T-helper 1 cell treated with Interleukin-12 subunit alpha and Interleukin-12 subunit beta and Interleukin-4 antibody, amounts not matched to agents 30 ng/mL and 1 ng/mL, for 36 hours (primary cell): ENCODE measurements around the gene MAP3K6. TPM values are rescaled to one million over a fixed set of nuclear protein-coding genes. Genes with fewer than 3 reads are reported as not detected.
"Not testable (repeated sequence)": the region's sequence is repeated elsewhere in the genome, so short reads cannot be mapped to it uniquely, and the experiment has no call there.

Experiments used
- intact Hi-C: fragments of 100-400 bp; cut with micrococcal nuclease; formaldehyde crosslinking; loops from one replicate; pipeline ENCODE4 v1.15.1; 2024
- total RNA-seq: library from RNA; stranded (reverse); gene quantifications from 2 replicates; pipeline ENCODE4 v1.2.3, GENCODE V29; 2022

The MAP3K6 gene
- total RNA-seq = 14.7 and 15.5 TPM in 2 replicates

- intact Hi-C loops = loop anchor here (5.0 kb wide), 1 partner anchor 361 kb away; the partner anchor contains the start of gene FAM76A
These were observed at the start of gene MAP3K6 for GRCh38 chr1:27366411-27367159. Gene MAP3K6, minus strand, starts transcription at chr1:27366961. Its CDS starts 364 bp downstream, at chr1:27366597.

GRCh38 chr1:27414091-27414490 lies 47.3 kb upstream of the MAP3K6 start:
- intact Hi-C loops = no loop called here

- intact Hi-C loops = no loop called here
These were observed 46.2 kb upstream of the MAP3K6 start for GRCh38 chr1:27413004-27413403.

GRCh38 chr1:27412502-27412901 lies 45.7 kb upstream of the MAP3K6 start:
- intact Hi-C loops = no loop called here

- intact Hi-C loops = no loop called here
These were observed 43.9 kb upstream of the MAP3K6 start for GRCh38 chr1:27410709-27411108.

GRCh38 chr1:27409669-27410068 lies 42.9 kb upstream of the MAP3K6 start:
- intact Hi-C loops = no loop called here

GRCh38 chr1:27408151-27408550 lies 41.4 kb upstream of the MAP3K6 start:
- intact Hi-C loops = no loop called here

GRCh38 chr1:27406791-27407190 lies 40.0 kb upstream of the MAP3K6 start:
- intact Hi-C loops = not testable (repeated sequence)

GRCh38 chr1:27406362-27406680 lies 39.6 kb upstream of the MAP3K6 start:
- intact Hi-C loops = no loop called here

GRCh38 chr1:27405598-27406361 lies 39.0 kb upstream of the MAP3K6 start:
- intact Hi-C loops = not testable (repeated sequence)

GRCh38 chr1:27405074-27405473 lies 38.3 kb upstream of the MAP3K6 start:
- intact Hi-C loops = no loop called here

GRCh38 chr1:27403931-27404330 lies 37.2 kb upstream of the MAP3K6 start:
- intact Hi-C loops = loop anchor here (1.0 kb wide), 1 partner anchor 202 kb away; no protein-coding TSS in a partner anchor

- intact Hi-C loops = loop anchor here (1.0 kb wide), 1 partner anchor 203 kb away; no protein-coding TSS in a partner anchor
These were observed 36.4 kb upstream of the MAP3K6 start for GRCh38 chr1:27403065-27403726.

GRCh38 chr1:27402349-27402754 lies 35.6 kb upstream of the MAP3K6 start:
- intact Hi-C loops = no loop called here

- intact Hi-C loops = no loop called here
These were observed 34.2 kb upstream of the MAP3K6 start for GRCh38 chr1:27400963-27401341.

GRCh38 chr1:27400082-27400962 lies 33.6 kb upstream of the MAP3K6 start:
- intact Hi-C loops = no loop called here

- intact Hi-C loops = loop anchor here (5.0 kb wide), 1 partner anchor 297 kb away; no protein-coding TSS in a partner anchor
These were observed 32.7 kb upstream of the MAP3K6 start for GRCh38 chr1:27399251-27400025.

GRCh38 chr1:27398405-27399149 lies 31.8 kb upstream of the MAP3K6 start:
- intact Hi-C loops = loop anchor here (5.0 kb wide), 1 partner anchor 296 kb away; no protein-coding TSS in a partner anchor

GRCh38 chr1:27397749-27398148 lies 31.0 kb upstream of the MAP3K6 start:
- intact Hi-C loops = loop anchor here (5.0 kb wide), 1 partner anchor 295 kb away; no protein-coding TSS in a partner anchor
